K562 (cell line): Measurements from ENCODE around the gene STRN3. TPM values are rescaled to one million over a fixed set of nuclear protein-coding genes. Genes with fewer than 3 reads are reported as not detected.

Source experiments
- ARNT ChIP-seq, 2 experiments: fragments of 450-650 bp; IDR thresholded peaks; 2 replicates each; pipeline ENCODE4 v1.6.1; 2016; ENCODE audit warnings: mild to moderate bottlenecking in 1 of 2
- BHLHE40 ChIP-seq: IDR thresholded peaks from 2 replicates; pipeline ENCODE4 v1.6.1; 2011; ENCODE audit warnings: low read length, improper control_type of control experiment
- DIDO1 ChIP-seq: fragments of 450-650 bp; IDR thresholded peaks from 2 replicates; pipeline ENCODE4 v1.6.1; 2016; ENCODE audit warnings: low read depth, missing biosample characterization, missing genetic modification characterization
- ERF ChIP-seq: fragments of 450-650 bp; formaldehyde crosslinking; IDR thresholded peaks from 2 replicates; pipeline ENCODE4 v1.4.0; 2020; ENCODE audit warnings: mild to moderate bottlenecking, mixed read lengths
- ESRRB ChIP-seq: fragments of 250-450 bp; sonication (Bioruptor Pico); IDR thresholded peaks from 2 replicates; pipeline ENCODE4 v1.5.0; 2020; ENCODE audit warnings: mild to moderate bottlenecking, moderate library complexity, borderline replicate concordance
- GATA2 ChIP-seq: sonication (generic); formaldehyde crosslinking; IDR thresholded peaks from 2 replicates; pipeline ENCODE4 v1.4.0; 2020; ENCODE audit warnings: mild to moderate bottlenecking, missing genetic modification reagents
- HCFC1 ChIP-seq: IDR thresholded peaks from 2 replicates; pipeline ENCODE4 v1.6.1; 2012; ENCODE audit warnings: low read depth, low read length, improper control_type of control experiment
- MITF ChIP-seq: IDR thresholded peaks from 2 replicates; pipeline ENCODE4 v1.6.1; 2014; ENCODE audit warnings: antibody characterized with exemption
- PHB2 ChIP-seq: fragments of 450-650 bp; IDR thresholded peaks from 2 replicates; pipeline ENCODE4 v1.6.1; 2017; ENCODE audit warnings: low read depth
- SMARCC2 ChIP-seq: fragments of 450-650 bp; IDR thresholded peaks from 2 replicates; pipeline ENCODE4 v1.6.1; 2017; ENCODE audit warnings: antibody characterized with exemption, moderate library complexity, mild to moderate bottlenecking, low read depth
- STAT5A ChIP-seq: IDR thresholded peaks from 2 replicates; pipeline ENCODE4 v1.6.1; 2012; ENCODE audit warnings: low read length, inconsistent platforms, borderline replicate concordance
- TAF9B ChIP-seq: fragments of 450-650 bp; IDR thresholded peaks from 2 replicates; pipeline ENCODE4 v1.6.1; 2018; ENCODE audit warnings: mild to moderate bottlenecking; ENCODE audit not compliant: partially characterized antibody
- TRIM24 ChIP-seq, 2 experiments: fragments of 450-650 bp; IDR thresholded peaks; 2 replicates each; pipeline ENCODE4 v1.6.1; 2016
- ZHX1 ChIP-seq: fragments of 150-350 bp; conservative IDR thresholded peaks from 2 replicates; pipeline ENCODE4 v1.6.1; 2014; ENCODE audit warnings: low read length
- ZNF3 ChIP-seq: fragments of 250-450 bp; sonication (Bioruptor Pico); IDR thresholded peaks from 2 replicates; pipeline ENCODE4 v1.5.0; 2021; ENCODE audit warnings: mild to moderate bottlenecking, moderate library complexity
- ZNF316 ChIP-seq: fragments of 450-650 bp; IDR thresholded peaks from 2 replicates; pipeline ENCODE4 v1.6.1; 2016
- ZNF75A ChIP-seq: fragments of 450-650 bp; formaldehyde crosslinking; IDR thresholded peaks from 2 replicates; pipeline ENCODE4 v1.4.0; 2020; ENCODE audit warnings: mild to moderate bottlenecking
- polyA plus RNA-seq, 8 experiments: library from polyadenylated mRNA; depleted of rRNA in 4 of 8; stranded (reverse) in 5 of 8; unstranded in 3 of 8; fragments of >200 nt; fragmentation: Nextera tagmentation in 2 of 8; fragmentation: Illumina TruSeq in 1 of 8; extraction: Ambion mirVana in 2 of 8; extraction: Trizol in 1 of 8; gene quantifications; 2 replicates each; pipeline versions ENCODE4 v1.2.1 to v1.2.3, GENCODE V29; 2011 to 2014; ENCODE audit warnings: inconsistent platforms in 1 of 8, missing spikeins in 1 of 8
- total RNA-seq, 7 experiments: library from RNA; depleted of rRNA in 6 of 7; stranded (reverse); fragments of >200 nt in 6 of 7; fragmentation: Illumina TruSeq in 2 of 7; extraction: Trizol in 2 of 7; gene quantifications; 2 replicates each; pipeline versions ENCODE4 v1.2.1 to v1.2.3, GENCODE V29; 2011 to 2021; ENCODE audit warnings: low replicate concordance in 1 of 7
- TF ChIP-seq, protein P1 (sequence below): fragments of 450-650 bp; IDR thresholded peaks from 2 replicates; pipeline ENCODE4 v1.6.1; 2016; ENCODE audit warnings: borderline replicate concordance
- TF ChIP-seq, protein P2 (sequence below): fragments of 450-650 bp; IDR thresholded peaks from 2 replicates; pipeline ENCODE4 v1.6.1; 2017; ENCODE audit warnings: antibody characterized with exemption, mild to moderate bottlenecking

The STRN3 gene
- total and polyA plus RNA-seq, 9 of the 15 experiments (the other 6 are each of a cell fraction or from before 2014, with no cell fraction given) = 5.9 to 29.1 (median 16.0) TPM

DNA sequence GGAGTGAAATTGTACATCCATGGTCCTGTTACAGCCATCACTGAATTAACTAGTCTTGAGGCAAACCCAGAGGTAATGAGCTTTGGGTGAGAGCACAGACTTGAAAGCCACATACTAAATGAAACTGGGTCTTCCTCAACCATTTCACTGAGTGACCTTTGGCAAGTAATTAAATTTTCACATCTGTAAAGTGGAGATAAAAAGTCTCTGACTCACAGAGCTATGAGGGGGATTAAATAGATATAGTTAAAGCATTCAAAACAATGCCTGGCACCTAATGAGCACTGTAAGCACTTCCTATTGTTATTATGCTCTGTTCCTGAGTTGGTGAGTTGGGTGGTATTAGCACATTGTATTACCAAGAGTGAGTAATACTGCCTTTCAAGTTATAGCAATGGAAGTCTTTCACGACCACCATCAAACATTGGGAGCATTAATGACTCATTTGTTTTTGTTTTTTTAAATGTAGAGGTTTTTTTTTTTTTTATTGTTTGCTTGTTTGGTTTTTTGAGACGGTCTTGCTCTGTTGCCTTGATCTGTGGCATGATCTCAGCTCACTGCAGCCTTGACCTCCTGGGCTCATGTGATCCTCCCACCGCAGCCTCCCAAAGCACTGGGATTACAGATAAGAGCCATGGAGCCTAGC lies 12.5 kb upstream of the STRN3 start (continued):
- peak; percentile 62; the same call in 1 of the 2 replicates for TF ChIP-seq MITF
- TF ChIP-seq PHB2 = peak; percentile 75
- peak in 1 of 2 experiments; percentile 62; a peak in 1 of 4 replicates for TF ChIP-seq ARNT (IDR thresholded peaks at IDR 0.05)
- no peak for TF ChIP-seq ESRRB (CRISPR knock-in tag)
- TF ChIP-seq TRIM24 (IDR thresholded peaks at IDR 0.05) = peak; percentile 58 to 69
- TF ChIP-seq DIDO1 (tag) = no peak
- TF ChIP-seq ZNF3 (CRISPR knock-in tag) = no peak
- TF ChIP-seq ERF (CRISPR knock-in tag) = no peak
- TF ChIP-seq SMARCC2 = peak; percentile 65; the same call in 1 of the 2 replicates
- no peak for TF ChIP-seq ZHX1
- TF ChIP-seq, protein P1, sequence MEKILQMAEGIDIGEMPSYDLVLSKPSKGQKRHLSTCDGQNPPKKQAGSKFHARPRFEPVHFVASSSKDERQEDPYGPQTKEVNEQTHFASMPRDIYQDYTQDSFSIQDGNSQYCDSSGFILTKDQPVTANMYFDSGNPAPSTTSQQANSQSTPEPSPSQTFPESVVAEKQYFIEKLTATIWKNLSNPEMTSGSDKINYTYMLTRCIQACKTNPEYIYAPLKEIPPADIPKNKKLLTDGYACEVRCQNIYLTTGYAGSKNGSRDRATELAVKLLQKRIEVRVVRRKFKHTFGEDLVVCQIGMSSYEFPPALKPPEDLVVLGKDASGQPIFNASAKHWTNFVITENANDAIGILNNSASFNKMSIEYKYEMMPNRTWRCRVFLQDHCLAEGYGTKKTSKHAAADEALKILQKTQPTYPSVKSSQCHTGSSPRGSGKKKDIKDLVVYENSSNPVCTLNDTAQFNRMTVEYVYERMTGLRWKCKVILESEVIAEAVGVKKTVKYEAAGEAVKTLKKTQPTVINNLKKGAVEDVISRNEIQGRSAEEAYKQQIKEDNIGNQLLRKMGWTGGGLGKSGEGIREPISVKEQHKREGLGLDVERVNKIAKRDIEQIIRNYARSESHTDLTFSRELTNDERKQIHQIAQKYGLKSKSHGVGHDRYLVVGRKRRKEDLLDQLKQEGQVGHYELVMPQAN = 0 out of 2 replicates have a peak, but pooled peaks have one; percentile 25
- TF ChIP-seq ZNF75A (CRISPR knock-in tag) = no peak
- no peak for TF ChIP-seq TAF9B
- peak; percentile 45; the same call in 1 of the 2 replicates for TF ChIP-seq BHLHE40
- TF ChIP-seq STAT5A = 0 out of 2 replicates have a peak, but pooled peaks have one; percentile 34
- TF ChIP-seq ZNF316 = peak; percentile 19; the same call in 1 of the 2 replicates
- TF ChIP-seq GATA2 (CRISPR knock-in tag) = no peak
- no peak for TF ChIP-seq HCFC1
- TF ChIP-seq, protein P2, sequence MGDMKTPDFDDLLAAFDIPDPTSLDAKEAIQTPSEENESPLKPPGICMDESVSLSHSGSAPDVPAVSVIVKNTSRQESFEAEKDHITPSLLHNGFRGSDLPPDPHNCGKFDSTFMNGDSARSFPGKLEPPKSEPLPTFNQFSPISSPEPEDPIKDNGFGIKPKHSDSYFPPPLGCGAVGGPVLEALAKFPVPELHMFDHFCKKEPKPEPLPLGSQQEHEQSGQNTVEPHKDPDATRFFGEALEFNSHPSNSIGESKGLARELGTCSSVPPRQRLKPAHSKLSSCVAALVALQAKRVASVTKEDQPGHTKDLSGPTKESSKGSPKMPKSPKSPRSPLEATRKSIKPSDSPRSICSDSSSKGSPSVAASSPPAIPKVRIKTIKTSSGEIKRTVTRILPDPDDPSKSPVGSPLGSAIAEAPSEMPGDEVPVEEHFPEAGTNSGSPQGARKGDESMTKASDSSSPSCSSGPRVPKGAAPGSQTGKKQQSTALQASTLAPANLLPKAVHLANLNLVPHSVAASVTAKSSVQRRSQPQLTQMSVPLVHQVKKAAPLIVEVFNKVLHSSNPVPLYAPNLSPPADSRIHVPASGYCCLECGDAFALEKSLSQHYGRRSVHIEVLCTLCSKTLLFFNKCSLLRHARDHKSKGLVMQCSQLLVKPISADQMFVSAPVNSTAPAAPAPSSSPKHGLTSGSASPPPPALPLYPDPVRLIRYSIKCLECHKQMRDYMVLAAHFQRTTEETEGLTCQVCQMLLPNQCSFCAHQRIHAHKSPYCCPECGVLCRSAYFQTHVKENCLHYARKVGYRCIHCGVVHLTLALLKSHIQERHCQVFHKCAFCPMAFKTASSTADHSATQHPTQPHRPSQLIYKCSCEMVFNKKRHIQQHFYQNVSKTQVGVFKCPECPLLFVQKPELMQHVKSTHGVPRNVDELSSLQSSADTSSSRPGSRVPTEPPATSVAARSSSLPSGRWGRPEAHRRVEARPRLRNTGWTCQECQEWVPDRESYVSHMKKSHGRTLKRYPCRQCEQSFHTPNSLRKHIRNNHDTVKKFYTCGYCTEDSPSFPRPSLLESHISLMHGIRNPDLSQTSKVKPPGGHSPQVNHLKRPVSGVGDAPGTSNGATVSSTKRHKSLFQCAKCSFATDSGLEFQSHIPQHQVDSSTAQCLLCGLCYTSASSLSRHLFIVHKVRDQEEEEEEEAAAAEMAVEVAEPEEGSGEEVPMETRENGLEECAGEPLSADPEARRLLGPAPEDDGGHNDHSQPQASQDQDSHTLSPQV = 0 out of 2 replicates have a peak, but pooled peaks have one; percentile 58
